Psoas muscle (tissue), 8 donors: Measurements from ENCODE around the gene CASKIN1. TPM values are rescaled to one million over a fixed set of nuclear protein-coding genes. Genes with fewer than 3 reads are reported as not detected.
A peak's percentile ranks its signal among the peaks of the same experiment; 100 is the strongest.

Source experiments
- ATAC-seq, 4 donors: fragments of 200-7000 bp; cut with Tn5 transposase; one replicate each; pipeline ENCODE4 v1.9.1; 2020; ENCODE audit warnings: moderate library complexity in 3 of 4, mild to moderate bottlenecking in 2 of 4
- DNase-seq, 2 donors: peaks; one replicate each; pipeline ENCODE4 v3.0.0-alpha.2; 2020
- H3K27ac ChIP-seq: fragments of 200-600 bp; one replicate; pipeline ENCODE4 v1.8.0; 2022
- H3K27me3 ChIP-seq, 3 donors: fragments of 200-600 bp in 1 of 3; one replicate each; pipeline versions ENCODE4 v1.6.1 to v1.8.0; 2013 to 2022; ENCODE audit warnings: low read length in 2 of 3, mild to moderate bottlenecking in 2 of 3, moderate library complexity in 1 of 3; ENCODE audit not compliant: insufficient read depth in 3 of 3
- H3K36me3 ChIP-seq, 2 donors: fragments of 200-600 bp in 1 of 2; one replicate each; pipeline versions ENCODE4 v1.6.1 to v1.8.0; 2013 to 2022; ENCODE audit warnings: low read depth in 1 of 2, mild to moderate bottlenecking in 1 of 2, moderate library complexity in 1 of 2; ENCODE audit not compliant: insufficient read depth in 1 of 2
- H3K4me1 ChIP-seq: fragments of 200-600 bp; one replicate; pipeline ENCODE4 v1.8.0; 2022
- H3K4me3 ChIP-seq: fragments of 200-600 bp; one replicate; pipeline ENCODE4 v1.8.0; 2022; ENCODE audit warnings: mild to moderate bottlenecking
- H3K9me3 ChIP-seq: fragments of 200-600 bp; one replicate; pipeline ENCODE4 v1.8.0; 2022
- CTCF ChIP-seq: fragments of 200-600 bp; IDR thresholded peaks from one replicate; pipeline ENCODE4 v1.8.0; 2022; ENCODE audit warnings: antibody characterized with exemption
- WGBS, 3 donors: extraction: QIAGEN DNeasy Blood & Tissue Kit; methylation state at CpG; one replicate each; pipeline versions ENCODE4 v1.1.6 to v1.1.7; 2013; 5-methylcytosine and 5-hydroxymethylcytosine counted together
- intact Hi-C, 2 donors: fragments of 100-400 bp; cut with DNase I; formaldehyde crosslinking; loops; one replicate each; pipeline versions ENCODE4 v1.11.0 to v1.14.2; 2022
- polyA plus RNA-seq, 3 donors: library from polyadenylated mRNA; stranded (reverse); fragments of 200-250 nt; gene quantifications; one replicate each; pipeline ENCODE4 v1.2.3, GENCODE V29; 2013
- total RNA-seq, 4 donors: library from RNA; stranded (reverse); fragmentation: NEBNext Ultra II Directional in 2 of 4; extraction: Animal tissue kit (Norgen Biotek cat#: 25700) in 2 of 4; gene quantifications; one replicate each; pipeline versions ENCODE4 v1.2.1 to v1.2.4, GENCODE V29; 2021 to 2023
- donor health status: healthy with polysubstance abuse.
- donor health status: DM: no; HTN: no; CAD: no; lungs with moderate emphysema.
- donor health status: Bipolar disorder and iron deficiency.
- donor health status: healthy.
- donor health status: DM: yes; HTN: yes; CAD: no.
- donor health status: DM: no; HTN: no; CAD: no.
- donor health status: DM: no; HTN: no; CAD: no.
- donor health status: DM: yes; HTN: yes; CAD: no.

CASKIN1 gene
- total and polyA plus RNA-seq, 7 donors, result 0.32 to 1.0 (median 0.63) TPM

- 72 to 75% (median 74%) methylated on average over 19 to 23 of the region's 23 CpGs for WGBS, 3 donors
- no peak overlapping the region for H3K4me3 ChIP-seq
- H3K36me3 ChIP-seq, result peaks cover 0 to 38% of the 10 kb centered on the region in 2 donors
- TF ChIP-seq CTCF, result no peak
- H3K4me1 ChIP-seq, result peaks cover 53% of the 10 kb centered on the region
- no peaks in the 10 kb centered on the region for H3K27me3 ChIP-seq
- ATAC-seq (no peak), DNase-seq (no peak)
- H3K27ac ChIP-seq, result no peak overlapping the region
- no peaks in the 10 kb centered on the region for H3K9me3 ChIP-seq
- intact Hi-C loops, result loop anchor here in 1 of 2 donors (5.0 kb wide), 1 partner anchor 51 kb away; the partner anchor contains the start of gene TRAF7
Observed at GRCh38 chr16:2208308-2208707, 11.9 kb upstream of the CASKIN1 start.

- Histone ChIP-seq H3K27me3 (no peaks in the 10 kb centered on the region), H3K4me1 (peaks cover 49% of the 10 kb centered on the region), H3K4me3 (no peak overlapping the region), H3K9me3 (no peaks in the 10 kb centered on the region), H3K36me3 (peaks cover 0 to 38% of the 10 kb centered on the region in 2 donors), H3K27ac (peak overlapping the region; percentile 16)
- intact Hi-C loops, result loop anchor here in 1 of 2 donors (5.0 kb wide), 1 partner anchor 51 kb away; the partner anchor contains the start of gene TRAF7
- no peak for ATAC-seq
- TF ChIP-seq CTCF, result no peak
- 78 to 89% (median 86%) methylated on average over 9 of the region's 9 CpGs for WGBS, 3 donors
- no peak for DNase-seq
Observed at GRCh38 chr16:2207872-2208271, 11.5 kb upstream of the CASKIN1 start.

- Histone ChIP-seq H3K9me3 (no peaks in the 10 kb centered on the region), H3K36me3 (peaks cover 0 to 38% of the 10 kb centered on the region in 2 donors), H3K27ac (peak overlapping the region; percentile 95), H3K4me1 (peaks cover 39% of the 10 kb centered on the region), H3K27me3 (no peaks in the 10 kb centered on the region), H3K4me3 (peak overlapping the region; percentile 81)
- intact Hi-C loops, result loop anchor here in 1 of 2 donors (5.0 kb wide), 1 partner anchor 50 kb away; the partner anchor contains the start of gene TRAF7
- DNase-seq (no peak), ATAC-seq (no peak)
- WGBS, 3 donors, result 75 to 87% (median 82%) methylated on average over 22 to 23 of the region's 23 CpGs
- no peak for TF ChIP-seq CTCF
Observed at GRCh38 chr16:2206780-2207433, 10.5 kb upstream of the CASKIN1 start.

GRCh38 chr16:2206420-2206779 is 10.0 kb upstream of the CASKIN1 start:
- intact Hi-C loops, result loop anchor here in 1 of 2 donors (5.0 kb wide), 1 partner anchor 49 kb away; the partner anchor contains the start of gene TRAF7
- DNase-seq, result no peak
- ATAC-seq, result no peak
- no peaks in the 10 kb centered on the region for H3K9me3 ChIP-seq
- peaks cover 0 to 38% of the 10 kb centered on the region in 2 donors for H3K36me3 ChIP-seq
- no peak for TF ChIP-seq CTCF
- peak overlapping the region; percentile 95 for H3K27ac ChIP-seq
- H3K4me3 ChIP-seq, result peak overlapping the region; percentile 81
- peaks cover 34% of the 10 kb centered on the region for H3K4me1 ChIP-seq
- 69 to 85% (median 75%) methylated on average over 18 of the region's 18 CpGs for whole genome bisulfite sequencing, 3 donors
- no peaks in the 10 kb centered on the region for H3K27me3 ChIP-seq
